Thyroid gland (tissue), 4 donors: ENCODE results near the gene TM4SF1. TPM values are rescaled to one million over a fixed set of nuclear protein-coding genes. Genes with fewer than 3 reads are reported as not detected.

ENCODE experiments used
- DNase-seq, 2 donors: peaks; one replicate each; pipeline ENCODE4 v3.0.0-alpha.2; 2019
- H3K27ac ChIP-seq, 3 donors: fragments of 200-600 bp; sonication (generic); 1 replicate in 2 of 3; 2 replicates in 1 of 3; pipeline ENCODE4 v1.5.1; 2016 to 2019; ENCODE audit warnings: mild to moderate bottlenecking in 1 of 3, moderate library complexity in 1 of 3
- H3K27me3 ChIP-seq: fragments of 200-600 bp; sonication (generic); one replicate; pipeline ENCODE4 v1.5.1; 2019
- H3K36me3 ChIP-seq, 2 donors: fragments of 200-600 bp; sonication (generic); one replicate each; pipeline ENCODE4 v1.5.1; 2016 to 2019
- H3K4me1 ChIP-seq, 2 donors: fragments of 200-600 bp; sonication (generic); one replicate each; pipeline ENCODE4 v1.5.1; 2017 to 2019
- H3K4me3 ChIP-seq, 3 donors: fragments of 200-600 bp; sonication (generic); replicated peaks in 1 of 3; 1 replicate in 2 of 3; 2 replicates in 1 of 3; pipeline ENCODE4 v1.5.1; 2016; ENCODE audit warnings: mild to moderate bottlenecking in 1 of 3
- H3K9me3 ChIP-seq: fragments of 200-600 bp; sonication (generic); one replicate; pipeline ENCODE4 v1.5.1; 2017
- CTCF ChIP-seq, 6 experiments: fragments of 200-600 bp in 3 of 6; fragments of 450-650 bp in 3 of 6; sonication (generic) in 3 of 6; IDR thresholded peaks; one replicate each; pipeline ENCODE4 v1.5.1; 2016 to 2019; ENCODE audit warnings: antibody characterized with exemption in 6 of 6, mild to moderate bottlenecking in 2 of 6, inconsistent platforms in 1 of 6, moderate library complexity in 1 of 6
- POLR2A ChIP-seq, 2 donors: fragments of 450-650 bp; IDR thresholded peaks; one replicate each; pipeline ENCODE4 v1.6.1; 2017; ENCODE audit warnings: antibody characterized with exemption in 2 of 2, mild to moderate bottlenecking in 2 of 2, moderate library complexity in 1 of 2
- WGBS, 2 donors: methylation state at CpG; one replicate each; pipeline ENCODE4 v1.1.5; 2017; 5-methylcytosine and 5-hydroxymethylcytosine counted together
- intact Hi-C: fragments of 100-400 bp; cut with DNase I; formaldehyde crosslinking; loops from one replicate; pipeline ENCODE4 v1.15.1; 2023
- total RNA-seq, 4 donors: library from RNA; depleted of rRNA; stranded (reverse); fragments of >200 nt; gene quantifications; one replicate each; pipeline ENCODE4 v1.2.3, GENCODE V29; 2016

TM4SF1 gene
- total RNA-seq, 4 donors from 2014 or later, result 32.4 to 244 (median 79.3) TPM

- Histone ChIP-seq H3K36me3 (no peaks in the 10 kb centered on the region), H3K27me3 (no peaks in the 10 kb centered on the region), H3K4me1 (peaks cover 25 to 35% of the 10 kb centered on the region in 2 donors), H3K27ac (no peak overlapping the region), H3K4me3 (no peak overlapping the region), H3K9me3 (no peaks in the 10 kb centered on the region)
- intact Hi-C loops, result no loop called here
- 89 to 94% methylated on average over 6 of the region's 6 CpGs for WGBS, 2 donors
- no peak for DNase-seq
- no peak for TF ChIP-seq POLR2A (IDR thresholded peaks at IDR 0.05)
- no peak for TF ChIP-seq CTCF (IDR thresholded peaks at IDR 0.05)
Measured at GRCh38 chr3:149390772-149391212, 13.3 kb upstream of the TM4SF1 start.

GRCh38 chr3:149390294-149390693, 12.8 kb upstream of the TM4SF1 start:
- WGBS, 2 donors, result 97 to 98% methylated on average over 2 of the region's 2 CpGs
- no peak overlapping the region for H3K4me3 ChIP-seq
- no peak for DNase-seq
- intact Hi-C loops, result no loop called here
- H3K27ac ChIP-seq, result no peak overlapping the region
- H3K27me3 ChIP-seq, result no peaks in the 10 kb centered on the region
- no peak for TF ChIP-seq CTCF (IDR thresholded peaks at IDR 0.05)
- no peak for TF ChIP-seq POLR2A (IDR thresholded peaks at IDR 0.05)
- H3K4me1 ChIP-seq, result peaks cover 21 to 35% of the 10 kb centered on the region in 2 donors
- H3K36me3 ChIP-seq, result no peaks in the 10 kb centered on the region
- H3K9me3 ChIP-seq, result no peaks in the 10 kb centered on the region

- peaks cover 13 to 25% of the 10 kb centered on the region in 2 donors for H3K4me1 ChIP-seq
- intact Hi-C loops, result no loop called here
- H3K27ac ChIP-seq, result no peak overlapping the region
- 91 to 94% methylated on average over 3 of the region's 3 CpGs for WGBS, 2 donors
- DNase-seq, result no peak
- no peak overlapping the region for H3K4me3 ChIP-seq
- no peaks in the 10 kb centered on the region for H3K36me3 ChIP-seq
- no peaks in the 10 kb centered on the region for H3K9me3 ChIP-seq
- no peaks in the 10 kb centered on the region for H3K27me3 ChIP-seq
- TF ChIP-seq POLR2A (IDR thresholded peaks at IDR 0.05) (no peak), CTCF (IDR thresholded peaks at IDR 0.05) (no peak)
Measured at GRCh38 chr3:149388531-149389417, 11.3 kb upstream of the TM4SF1 start.

GRCh38 chr3:149388001-149388440, 10.6 kb upstream of the TM4SF1 start:
- Histone ChIP-seq H3K9me3 (no peaks in the 10 kb centered on the region), H3K4me1 (peaks cover 13 to 25% of the 10 kb centered on the region in 2 donors), H3K27me3 (no peaks in the 10 kb centered on the region), H3K27ac (peak overlapping the region in 2 of 3 donors; percentile 76 to 77), H3K4me3 (no peak overlapping the region), H3K36me3 (no peaks in the 10 kb centered on the region)
- TF ChIP-seq POLR2A (IDR thresholded peaks at IDR 0.05) (no peak), CTCF (IDR thresholded peaks at IDR 0.05) (no peak)
- DNase-seq, result no peak
- WGBS, 2 donors, result 80 to 93% methylated on average over 8 of the region's 8 CpGs
- intact Hi-C loops, result no loop called here

- TF ChIP-seq POLR2A (IDR thresholded peaks at IDR 0.05) (no peak), CTCF (IDR thresholded peaks at IDR 0.05) (no peak)
- intact Hi-C loops, result no loop called here
Measured at GRCh38 chr3:149386299-149386606, 8.8 kb upstream of the TM4SF1 start.

More at GRCh38 chr3:149386299-149386606, 8.8 kb upstream of the TM4SF1 start:
- WGBS, 2 donors, result 27 to 39% methylated on average over 1 of the region's 1 CpG
- no peaks in the 10 kb centered on the region for H3K27me3 ChIP-seq
- H3K27ac ChIP-seq, result peak overlapping the region; percentile 34 to 77 (median 76)
- H3K4me1 ChIP-seq, result peaks cover 13 to 31% of the 10 kb centered on the region in 2 donors
- no peaks in the 10 kb centered on the region for H3K9me3 ChIP-seq
- no peaks in the 10 kb centered on the region for H3K36me3 ChIP-seq
- no peak overlapping the region for H3K4me3 ChIP-seq
- no peak for DNase-seq
